Left lung (tissue), 10 donors: Measurements from ENCODE around the gene PDCD1. TPM values are rescaled to one million over a fixed set of nuclear protein-coding genes. Genes with fewer than 3 reads are reported as not detected.
"Not testable (repeated sequence)": the region's sequence is repeated elsewhere in the genome, so short reads cannot be mapped to it uniquely, and the experiment has no call there.

Experiments used
- ATAC-seq: fragments of 200-7000 bp; cut with Tn5 transposase; one replicate; pipeline ENCODE4 v1.9.1; 2020; ENCODE audit warnings: moderate library complexity
- DNase-seq, 4 donors: peaks; one replicate each; pipeline ENCODE4 v3.0.0-alpha.2; 2013 to 2020
- H3K27ac ChIP-seq, 2 donors: fragments of 200-600 bp; sonication (generic) in 1 of 2; one replicate each; pipeline versions ENCODE4 v1.5.0 to v1.8.0; 2020 to 2021
- H3K27me3 ChIP-seq, 2 donors: fragments of 200-600 bp; sonication (generic) in 1 of 2; one replicate each; pipeline versions ENCODE4 v1.5.0 to v1.8.0; 2020 to 2021
- H3K36me3 ChIP-seq, 2 donors: fragments of 200-600 bp; sonication (generic) in 1 of 2; one replicate each; pipeline versions ENCODE4 v1.5.0 to v1.8.0; 2020 to 2021
- H3K4me1 ChIP-seq, 2 donors: fragments of 200-600 bp; one replicate each; pipeline ENCODE4 v1.8.0; 2021
- H3K4me3 ChIP-seq, 2 donors: fragments of 200-600 bp; sonication (generic) in 1 of 2; one replicate each; pipeline versions ENCODE4 v1.5.0 to v1.8.0; 2020 to 2021; ENCODE audit warnings: mild to moderate bottlenecking in 1 of 2
- H3K9me3 ChIP-seq, 2 donors: fragments of 200-600 bp; sonication (generic) in 1 of 2; one replicate each; pipeline versions ENCODE4 v1.5.0 to v1.8.0; 2020 to 2021
- CTCF ChIP-seq, 2 donors: fragments of 200-600 bp; sonication (generic) in 1 of 2; IDR thresholded peaks; one replicate each; pipeline versions ENCODE4 v1.5.0 to v1.8.0; 2021; ENCODE audit warnings: antibody characterized with exemption in 2 of 2
- intact Hi-C, 2 donors: fragments of 100-400 bp; cut with DNase I; formaldehyde crosslinking; loops; one replicate each; pipeline versions ENCODE4 v1.11.2 to v1.14.2; 2022
- polyA plus RNA-seq, 6 donors: library from polyadenylated mRNA; unstranded; fragments of 120-200 nt; gene quantifications; one replicate each; pipeline ENCODE4 v1.2.1, GENCODE V29; 2013; ENCODE audit not compliant: insufficient read length in 6 of 6
- total RNA-seq, 2 donors: library from RNA; stranded (reverse); fragmentation: NEBNext Ultra II Directional; extraction: Animal tissue kit (Norgen Biotek cat#: 25700); gene quantifications; one replicate each; pipeline ENCODE4 v1.2.1, GENCODE V29; 2021
- donor health status: DM: no; HTN: yes; CAD: no.
- donor health status: DM: no; HTN: no; CAD: no.

Gene PDCD1
- total and polyA plus RNA-seq, 8 donors, result 0.15 to 1.1 (median 0.31) TPM

GRCh38 chr2:241822264-241822623 lies 36.5 kb downstream of the PDCD1 start:
- no peak overlapping the region for H3K27ac ChIP-seq
- no peak for ATAC-seq
- intact Hi-C loops, result no loop called here
- H3K36me3 ChIP-seq, result no peaks in the 10 kb centered on the region
- H3K4me3 ChIP-seq, result no peak overlapping the region
- no peak for TF ChIP-seq CTCF (IDR thresholded peaks at IDR 0.05)
- peak in 1 of 4 donors; percentile 41 for DNase-seq
- peaks cover 0 to 11% of the 10 kb centered on the region in 2 donors for H3K27me3 ChIP-seq
- H3K4me1 ChIP-seq, result peaks cover 0 to 3% of the 10 kb centered on the region in 2 donors
- peaks cover 0 to 8% of the 10 kb centered on the region in 2 donors for H3K9me3 ChIP-seq

- DNase-seq (peak in 2 of 4 donors; percentile 26 to 67), ATAC-seq (no peak)
- H3K9me3 ChIP-seq, result peaks cover 0 to 2% of the 10 kb centered on the region in 2 donors
- H3K4me3 ChIP-seq, result no peak overlapping the region
- peaks cover 0 to 5% of the 10 kb centered on the region in 2 donors for H3K4me1 ChIP-seq
- no peaks in the 10 kb centered on the region for H3K36me3 ChIP-seq
- no peak overlapping the region for H3K27ac ChIP-seq
- peaks cover 0 to 17% of the 10 kb centered on the region in 2 donors for H3K27me3 ChIP-seq
- intact Hi-C loops, result no loop called here
- TF ChIP-seq CTCF (IDR thresholded peaks at IDR 0.05), result no peak
Observed at GRCh38 chr2:241821460-241822263, 37.0 kb downstream of the PDCD1 start.

- TF ChIP-seq CTCF (IDR thresholded peaks at IDR 0.05), result no peak
- intact Hi-C loops, result no loop called here
- H3K4me1 ChIP-seq, result peaks cover 0 to 5% of the 10 kb centered on the region in 2 donors
Observed at GRCh38 chr2:241820625-241821384, 37.9 kb downstream of the PDCD1 start.

GRCh38 chr2:241819947-241820624 lies 38.6 kb downstream of the PDCD1 start:
- H3K4me3 ChIP-seq, H3K4me1 ChIP-seq, H3K27ac ChIP-seq, ATAC-seq, H3K36me3 ChIP-seq, H3K9me3 ChIP-seq, intact Hi-C loops: not testable (repeated sequence)
- DNase-seq, result peak in 2 of 4 donors; percentile 28 to 54
- H3K27me3 ChIP-seq, result peaks cover 0 to 31% of the 10 kb centered on the region in 2 donors

More at GRCh38 chr2:241820625-241821384, 37.9 kb downstream of the PDCD1 start:
- no peak overlapping the region for H3K27ac ChIP-seq
- DNase-seq, result peak in 1 of 4 donors; percentile 73
- H3K4me3 ChIP-seq, result no peak overlapping the region
- H3K27me3 ChIP-seq, result peaks cover 0 to 26% of the 10 kb centered on the region in 2 donors
- H3K9me3 ChIP-seq, result no peaks in the 10 kb centered on the region
- no peaks in the 10 kb centered on the region for H3K36me3 ChIP-seq
- ATAC-seq, result no peak

GRCh38 chr2:241818943-241819270 lies 39.8 kb downstream of the PDCD1 start:
- ATAC-seq, result no peak
- H3K36me3 ChIP-seq, result no peaks in the 10 kb centered on the region
- H3K9me3 ChIP-seq, result no peaks in the 10 kb centered on the region
- DNase-seq, result no peak
- no peak overlapping the region for H3K27ac ChIP-seq
- peaks cover 0 to 43% of the 10 kb centered on the region in 2 donors for H3K27me3 ChIP-seq
- intact Hi-C loops, result no loop called here
- peaks cover 0 to 5% of the 10 kb centered on the region in 2 donors for H3K4me1 ChIP-seq
- no peak overlapping the region for H3K4me3 ChIP-seq
- TF ChIP-seq CTCF (IDR thresholded peaks at IDR 0.05), result no peak
